HG02852 (cell line): Measurements from ENCODE around the gene FBXO4.
"Not testable (repeated sequence)": the region's sequence is repeated elsewhere in the genome, so short reads cannot be mapped to it uniquely, and the experiment has no call there.

Experiments
- ATAC-seq: cut with Tn5 transposase; IDR thresholded peaks from one replicate; pipeline ENCODE4 v1.9.1; 2021; ENCODE audit warnings: mild to moderate bottlenecking, moderate library complexity; ENCODE audit not compliant: unreplicated experiment

FBXO4 gene

GRCh38 chr5:41980396-41980795, 55.3 kb downstream of the FBXO4 start:
- no peak for ATAC-seq

DNA sequence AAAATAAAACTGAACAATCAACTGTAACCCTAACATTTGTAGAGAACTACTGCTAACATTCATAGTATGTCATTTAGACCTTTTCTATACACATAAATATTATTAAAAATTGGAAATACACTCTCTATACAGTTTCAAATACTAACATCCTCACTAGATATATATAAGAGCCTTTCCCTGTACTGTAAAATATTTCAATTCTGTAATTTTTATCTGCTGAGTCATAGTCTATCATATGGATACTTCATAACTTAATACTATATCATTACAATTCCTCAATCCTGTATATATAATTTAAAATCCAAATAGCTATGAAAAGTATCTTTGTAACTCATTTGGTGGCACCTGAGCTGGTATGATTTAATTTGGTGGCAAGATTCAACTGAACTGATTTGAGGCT, 55.8 kb downstream of the FBXO4 start:
- ATAC-seq: no peak

- ATAC-seq: not testable (repeated sequence)
These were observed 57.8 kb downstream of the FBXO4 start for GRCh38 chr5:41982858-41983257.

- ATAC-seq: no peak
These were observed 58.2 kb downstream of the FBXO4 start for GRCh38 chr5:41983284-41983683.

- no peak for ATAC-seq
These were observed 61.0 kb downstream of the FBXO4 start for GRCh38 chr5:41985945-41986695.
